Upper lobe of left lung (tissue), 4 donors: ENCODE data around the gene APOOL.

Experiments
- CTCF ChIP-seq, 6 experiments: fragments of 450-650 bp in 4 of 6; fragments of 200-600 bp in 2 of 6; sonication (generic) in 2 of 6; IDR thresholded peaks; one replicate each; pipeline ENCODE4 v1.5.1; 2016 to 2019; ENCODE audit warnings: antibody characterized with exemption in 6 of 6
- POLR2A ChIP-seq, 4 donors: fragments of 450-650 bp; IDR thresholded peaks; one replicate each; pipeline ENCODE4 v1.5.1; 2016 to 2017; ENCODE audit warnings: antibody characterized with exemption in 4 of 4, mild to moderate bottlenecking in 2 of 4
- POLR2AphosphoS5 ChIP-seq, 2 donors: sonication (generic); formaldehyde crosslinking; IDR thresholded peaks; one replicate each; pipeline ENCODE4 v1.5.1; 2017; ENCODE audit warnings: antibody characterized with exemption in 2 of 2

GRCh38 chrX:84974803-84975202 lies 28.9 kb upstream of the APOOL start:
- TF ChIP-seq POLR2AphosphoS5 (IDR thresholded peaks at IDR 0.05) (no peak), CTCF (IDR thresholded peaks at IDR 0.05) (no peak), POLR2A (IDR thresholded peaks at IDR 0.05) (no peak)
